RWPE1 (cell line): ENCODE measurements around the gene ZBTB2.

Source experiments
- CTCF ChIA-PET: fragments of 350-600 bp; sonication (Branson Sonifier 250); formaldehyde crosslinking; extraction: SDS; loops from one replicate; lab custom pipeline; 2021; lab: Yijun Ruan, JAX
- POLR2A ChIA-PET: fragments of 400-600 bp; formaldehyde crosslinking; extraction: SDS; loops from one replicate; lab custom pipeline; 2020; ENCODE audit warnings: antibody characterized with exemption; ENCODE audit not compliant: low non-redundant PET; lab: Yijun Ruan, JAX
- DNase-seq: peaks from one replicate; pipeline ENCODE4 v3.0.0; 2012; ENCODE audit warnings: low spot score
- H3K27ac ChIP-seq: fragments of 450-650 bp; 2 replicates; pipeline ENCODE4 v1.5.1; 2017
- CTCF ChIP-seq: fragments of 450-650 bp; conservative IDR thresholded peaks from 2 replicates; pipeline ENCODE4 v1.5.1; 2017; ENCODE audit warnings: low read depth, mild to moderate bottlenecking

ZBTB2 gene

GRCh38 chr6:151434369-151434768 is 43.0 kb upstream of the ZBTB2 start:
- TF ChIP-seq CTCF = no peak
- POLR2A ChIA-PET = no interaction called here
- H3K27ac ChIP-seq = no peak overlapping the region
- DNase-seq = no peak
- CTCF ChIA-PET = interaction anchor here (0.5 kb wide), 1 partner anchor 13 kb away, joined by 3 read pairs; no protein-coding TSS in a partner anchor

DNA sequence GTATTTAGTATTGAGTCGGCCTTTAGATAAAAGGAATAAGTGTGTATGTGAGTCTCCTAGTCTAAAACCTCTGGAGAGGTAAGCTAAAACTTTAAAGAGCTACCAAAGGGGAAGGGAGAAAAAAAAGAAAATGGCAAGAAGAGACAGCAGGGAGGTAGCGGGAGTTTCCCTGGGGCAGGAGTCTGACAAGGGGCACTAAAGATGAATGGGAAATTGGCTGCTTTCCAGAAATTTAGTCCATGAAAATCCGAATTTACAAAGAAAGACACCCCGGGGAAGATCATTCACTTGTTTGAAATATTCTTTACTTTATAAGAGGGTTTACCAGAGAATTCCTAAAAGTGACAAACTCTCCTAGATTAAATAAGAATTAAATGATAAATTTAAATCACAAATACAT is 41.3 kb upstream of the ZBTB2 start:
- CTCF ChIA-PET = no interaction called here
- DNase-seq = no peak
- no peak overlapping the region for H3K27ac ChIP-seq
- TF ChIP-seq CTCF = no peak
- POLR2A ChIA-PET = interaction anchor here (0.6 kb wide), 1 partner anchor 631 kb away, joined by 3 read pairs; no protein-coding TSS in a partner anchor

GRCh38 chr6:151431337-151431736 is 40.0 kb upstream of the ZBTB2 start:
- H3K27ac ChIP-seq = no peak overlapping the region
- ChIA-PET CTCF (no interaction called here), POLR2A (no interaction called here)
- DNase-seq = no peak
- no peak for TF ChIP-seq CTCF

DNA sequence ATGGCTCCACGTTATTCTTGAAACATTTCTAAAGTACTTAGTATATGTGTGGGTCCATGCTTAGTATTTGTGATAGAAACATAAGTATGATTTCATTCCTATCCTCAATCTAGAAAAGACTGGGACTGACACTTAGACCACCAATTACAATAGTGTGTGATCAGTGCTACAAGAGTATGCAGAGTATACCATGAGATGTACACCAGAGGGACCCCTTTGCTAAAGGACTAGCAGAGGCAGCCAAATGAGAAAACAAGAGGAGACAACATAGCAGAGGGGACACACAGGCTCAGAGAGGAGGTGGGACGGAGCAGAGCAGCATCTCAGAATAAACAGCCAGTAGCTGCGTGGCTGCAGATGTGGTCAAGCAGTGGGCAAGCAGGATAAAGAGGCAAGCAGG is 39.5 kb upstream of the ZBTB2 start:
- H3K27ac ChIP-seq = no peak overlapping the region
- DNase-seq = no peak
- ChIA-PET POLR2A (no interaction called here), CTCF (no interaction called here)
- TF ChIP-seq CTCF = no peak

DNA sequence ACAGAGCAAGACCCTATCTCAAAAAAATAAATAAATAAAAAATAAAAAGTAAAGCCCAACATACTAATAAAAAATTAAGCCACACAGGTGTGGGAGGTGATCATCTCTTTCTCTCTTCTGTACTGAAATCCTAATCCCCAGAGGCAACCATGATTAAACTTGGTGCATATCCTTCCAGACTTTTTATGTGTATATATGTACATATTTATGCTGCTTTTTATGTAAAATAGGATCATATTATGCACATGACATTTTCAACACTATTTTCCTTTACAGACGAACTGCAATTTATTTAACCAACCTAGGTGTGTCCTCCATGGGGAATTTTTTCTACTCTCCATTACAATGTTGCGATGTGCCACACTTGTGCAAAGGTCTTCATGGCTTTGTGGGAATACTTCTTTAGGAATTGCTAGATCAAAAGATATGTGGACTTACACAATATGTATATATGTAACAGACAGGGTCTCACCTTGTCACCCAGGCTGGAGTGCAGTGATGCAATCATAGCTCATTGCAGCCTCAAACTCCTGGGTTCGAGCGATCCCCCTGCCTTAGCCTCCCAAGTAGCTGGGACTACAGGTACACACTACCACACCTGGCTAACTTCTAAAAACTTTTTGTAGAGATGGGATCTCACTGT is 36.9 kb upstream of the ZBTB2 start:
- CTCF ChIA-PET = no interaction called here
- DNase-seq = no peak
- H3K27ac ChIP-seq = no peak overlapping the region
- TF ChIP-seq CTCF = no peak
- POLR2A ChIA-PET = no interaction called here

GRCh38 chr6:151425561-151425960 is 34.2 kb upstream of the ZBTB2 start:
- ChIA-PET CTCF (interaction anchor here (0.6 kb wide), 1 partner anchor 734 kb away, joined by 3 read pairs; no protein-coding TSS in a partner anchor), POLR2A (interaction anchor here (0.5 kb wide), 1 partner anchor 838 kb away, joined by 7 read pairs; no protein-coding TSS in a partner anchor)
- no peak overlapping the region for H3K27ac ChIP-seq
- no peak for DNase-seq
- no peak for TF ChIP-seq CTCF
